Psoas muscle (tissue), 8 donors: ENCODE results near the gene MNAT1. TPM values are rescaled to one million over a fixed set of nuclear protein-coding genes. Genes with fewer than 3 reads are reported as not detected.

Experiments used
- ATAC-seq, 4 donors: fragments of 200-7000 bp; cut with Tn5 transposase; one replicate each; pipeline ENCODE4 v1.9.1; 2020; ENCODE audit warnings: moderate library complexity in 3 of 4, mild to moderate bottlenecking in 2 of 4
- DNase-seq, 2 donors: peaks; one replicate each; pipeline ENCODE4 v3.0.0-alpha.2; 2020
- H3K27ac ChIP-seq: fragments of 200-600 bp; one replicate; pipeline ENCODE4 v1.8.0; 2022
- H3K27me3 ChIP-seq, 3 donors: fragments of 200-600 bp in 1 of 3; one replicate each; pipeline versions ENCODE4 v1.6.1 to v1.8.0; 2013 to 2022; ENCODE audit warnings: low read length in 2 of 3, mild to moderate bottlenecking in 2 of 3, moderate library complexity in 1 of 3; ENCODE audit not compliant: insufficient read depth in 3 of 3
- H3K36me3 ChIP-seq, 2 donors: fragments of 200-600 bp in 1 of 2; one replicate each; pipeline versions ENCODE4 v1.6.1 to v1.8.0; 2013 to 2022; ENCODE audit warnings: low read depth in 1 of 2, mild to moderate bottlenecking in 1 of 2, moderate library complexity in 1 of 2; ENCODE audit not compliant: insufficient read depth in 1 of 2
- H3K4me1 ChIP-seq: fragments of 200-600 bp; one replicate; pipeline ENCODE4 v1.8.0; 2022
- H3K4me3 ChIP-seq: fragments of 200-600 bp; one replicate; pipeline ENCODE4 v1.8.0; 2022; ENCODE audit warnings: mild to moderate bottlenecking
- H3K9me3 ChIP-seq: fragments of 200-600 bp; one replicate; pipeline ENCODE4 v1.8.0; 2022
- CTCF ChIP-seq: fragments of 200-600 bp; IDR thresholded peaks from one replicate; pipeline ENCODE4 v1.8.0; 2022; ENCODE audit warnings: antibody characterized with exemption
- WGBS, 3 donors: extraction: QIAGEN DNeasy Blood & Tissue Kit; methylation state at CpG; one replicate each; pipeline versions ENCODE4 v1.1.6 to v1.1.7; 2013; 5-methylcytosine and 5-hydroxymethylcytosine counted together
- intact Hi-C, 2 donors: fragments of 100-400 bp; cut with DNase I; formaldehyde crosslinking; loops; one replicate each; pipeline versions ENCODE4 v1.11.0 to v1.14.2; 2022
- polyA plus RNA-seq, 3 donors: library from polyadenylated mRNA; stranded (reverse); fragments of 200-250 nt; gene quantifications; one replicate each; pipeline ENCODE4 v1.2.3, GENCODE V29; 2013
- total RNA-seq, 4 donors: library from RNA; stranded (reverse); fragmentation: NEBNext Ultra II Directional in 2 of 4; extraction: Animal tissue kit (Norgen Biotek cat#: 25700) in 2 of 4; gene quantifications; one replicate each; pipeline versions ENCODE4 v1.2.1 to v1.2.4, GENCODE V29; 2021 to 2023
- donor health status: healthy with polysubstance abuse.
- donor health status: DM: no; HTN: no; CAD: no; lungs with moderate emphysema.
- donor health status: Bipolar disorder and iron deficiency.
- donor health status: healthy.
- donor health status: DM: yes; HTN: yes; CAD: no.
- donor health status: DM: no; HTN: no; CAD: no.
- donor health status: DM: no; HTN: no; CAD: no.
- donor health status: DM: yes; HTN: yes; CAD: no.

The MNAT1 gene
- total and polyA plus RNA-seq, 7 donors, result 24.0 to 74.3 (median 59.3) TPM

GRCh38 chr14:60981633-60982455, 247.3 kb downstream of the MNAT1 start:
- H3K4me1 ChIP-seq, result peaks cover 37% of the 10 kb centered on the region
- H3K4me3 ChIP-seq, result peak overlapping the region; percentile 94
- H3K9me3 ChIP-seq, result no peaks in the 10 kb centered on the region
- H3K27me3 ChIP-seq, result no peaks in the 10 kb centered on the region
- peak overlapping the region; percentile 98 for H3K27ac ChIP-seq
- intact Hi-C loops, result loop anchor here in 1 of 2 donors (5.0 kb wide), 2 partner anchors 270 to 335 kb away; partner anchors contain the start of gene SIX1
- no peak for DNase-seq
- peaks cover 0 to 47% of the 10 kb centered on the region in 2 donors for H3K36me3 ChIP-seq
- WGBS, 3 donors, result 5 to 8% (median 7%) methylated on average over 12 of the region's 12 CpGs
- no peak for TF ChIP-seq CTCF
- ATAC-seq, result peak; percentile 48 to 66 (median 60)

- peaks cover 0 to 55% of the 10 kb centered on the region in 2 donors for H3K36me3 ChIP-seq
- H3K27me3 ChIP-seq, result no peaks in the 10 kb centered on the region
- H3K4me1 ChIP-seq, result peaks cover 24% of the 10 kb centered on the region
- intact Hi-C loops, result loop anchor here in 1 of 2 donors (5.0 kb wide), 2 partner anchors 268 to 337 kb away; partner anchors contain the start of gene SIX1
- H3K4me3 ChIP-seq, result no peak overlapping the region
- no peak for TF ChIP-seq CTCF
- DNase-seq (no peak), ATAC-seq (no peak)
- H3K9me3 ChIP-seq, result no peaks in the 10 kb centered on the region
- 92 to 95% (median 93%) methylated on average over 1 of the region's 1 CpG for WGBS, 3 donors
- no peak overlapping the region for H3K27ac ChIP-seq
Observed at GRCh38 chr14:60984196-60984595, 249.6 kb downstream of the MNAT1 start.

GRCh38 chr14:60986500-60986899, 251.9 kb downstream of the MNAT1 start:
- H3K9me3 ChIP-seq, result no peaks in the 10 kb centered on the region
- WGBS, 3 donors, result 91 to 95% (median 95%) methylated on average over 2 of the region's 2 CpGs
- peaks cover 3 to 74% of the 10 kb centered on the region in 2 donors for H3K36me3 ChIP-seq
- TF ChIP-seq CTCF, result no peak
- H3K4me3 ChIP-seq, result no peak overlapping the region
- H3K27me3 ChIP-seq, result no peaks in the 10 kb centered on the region
- no peak for DNase-seq
- H3K27ac ChIP-seq, result no peak overlapping the region
- intact Hi-C loops, result no loop called here
- no peak for ATAC-seq
- peaks cover 12% of the 10 kb centered on the region for H3K4me1 ChIP-seq

GRCh38 chr14:60989599-60989998, 255.0 kb downstream of the MNAT1 start:
- DNase-seq (no peak), ATAC-seq (no peak)
- no peak overlapping the region for H3K27ac ChIP-seq
- no peak for TF ChIP-seq CTCF
- H3K4me1 ChIP-seq, result no peaks in the 10 kb centered on the region
- H3K27me3 ChIP-seq, result no peaks in the 10 kb centered on the region
- no peak overlapping the region for H3K4me3 ChIP-seq
- peaks cover 3 to 94% of the 10 kb centered on the region in 2 donors for H3K36me3 ChIP-seq
- H3K9me3 ChIP-seq, result no peaks in the 10 kb centered on the region
- intact Hi-C loops, result no loop called here
- WGBS, 3 donors, result 81 to 97% (median 85%) methylated on average over 2 of the region's 2 CpGs
